GM12878 (cell line): ENCODE data around the gene CMTM3. TPM values are rescaled to one million over a fixed set of nuclear protein-coding genes. Genes with fewer than 3 reads are reported as not detected.

Experiments
- ATAC-seq: fragments of 200-7000 bp; cut with Tn5 transposase; 3 replicates; pipeline ENCODE4 v1.9.1; 2020; ENCODE audit warnings: mild to moderate bottlenecking, moderate library complexity
- BruUV-seq: library from RNA; stranded (reverse); fragments of 400-500 nt; replicated peaks from 2 replicates; lab custom pipeline; 2021; lab: Mats Ljungman, UMichigan
- CTCF ChIA-PET: fragments of 300-600 bp; sonication (Branson Sonifier 250); formaldehyde crosslinking; extraction: SDS; loops from one replicate; lab custom pipeline; 2021; ENCODE audit warnings: inconsistent platforms; lab: Yijun Ruan, JAX
- POLR2A ChIA-PET: fragments of 350-600 bp; formaldehyde crosslinking; extraction: SDS; loops from one replicate; lab custom pipeline; 2021; ENCODE audit warnings: inconsistent platforms; lab: Charles Lee
- RAD21 ChIA-PET: fragments of 300-600 bp; sonication (Branson Sonifier 250); formaldehyde crosslinking; loops from one replicate; lab custom pipeline; 2023; ENCODE audit warnings: antibody characterized with exemption; ENCODE audit not compliant: unreplicated experiment; lab: Charles Lee
- SMC1A ChIA-PET: fragments of 300-600 bp; sonication (Branson Sonifier 250); formaldehyde crosslinking; loops from one replicate; lab custom pipeline; 2023; ENCODE audit not compliant: unreplicated experiment, uncharacterized antibody; lab: Charles Lee
- DNase-seq: peaks from one replicate; pipeline ENCODE4 v3.0.0-alpha.2; 2011; ENCODE audit warnings: low read depth, low spot score
- FAIRE-seq: peaks from 3 replicates; lab custom pipeline; 2011; peaks lifted over from hg19 to GRCh38; lab: Jason Lieb, UNC
- H2AFZ ChIP-seq: 2 replicates; pipeline ENCODE4 v1.6.0; 2011; ENCODE audit warnings: low read depth, low read length, control low read depth; ENCODE audit not compliant: control insufficient read depth
- H3K27ac ChIP-seq: 2 replicates; pipeline ENCODE4 v1.5.1; 2011; ENCODE audit warnings: control low read depth; ENCODE audit not compliant: control insufficient read depth, insufficient read depth
- H3K27me3 ChIP-seq, 2 experiments: replicated peaks in 1 of 2; 2 replicates each; pipeline versions ENCODE4 v1.6.0 to v1.6.1; 2011; ENCODE audit warnings: low read length in 1 of 2; ENCODE audit not compliant: control insufficient read depth in 2 of 2, insufficient read depth in 2 of 2
- H3K36me3 ChIP-seq, 2 experiments: 2 replicates each; pipeline ENCODE4 v1.5.1; 2011; ENCODE audit warnings: low read length in 1 of 2; ENCODE audit not compliant: control insufficient read depth in 2 of 2, insufficient read depth in 2 of 2
- H3K4me1 ChIP-seq: 2 replicates; pipeline ENCODE4 v1.6.1; 2011; ENCODE audit warnings: mild to moderate bottlenecking, low read length, moderate library complexity, mixed read lengths; ENCODE audit not compliant: control insufficient read depth, insufficient read depth
- H3K4me2 ChIP-seq: 2 replicates; pipeline ENCODE4 v1.6.0; 2011; ENCODE audit warnings: control low read depth; ENCODE audit not compliant: control insufficient read depth, insufficient read depth
- H3K4me3 ChIP-seq: fragments of 200-600 bp; sonication (generic); 2 replicates; pipeline ENCODE4 v1.5.1; 2016
- H3K79me2 ChIP-seq: 2 replicates; pipeline ENCODE4 v1.6.0; 2011; ENCODE audit warnings: low read length; ENCODE audit not compliant: control insufficient read depth, insufficient read depth
- H3K9ac ChIP-seq: 2 replicates; pipeline ENCODE4 v1.8.0; 2011; ENCODE audit warnings: low read length, control low read depth, mixed read lengths; ENCODE audit not compliant: control insufficient read depth, insufficient read depth
- H3K9me3 ChIP-seq: replicated peaks from 3 replicates; pipeline ENCODE4 v1.5.1; 2011; ENCODE audit warnings: mild to moderate bottlenecking, low read length; ENCODE audit not compliant: control insufficient read depth, insufficient read depth
- H4K20me1 ChIP-seq: 2 replicates; pipeline ENCODE4 v1.6.0; 2011; ENCODE audit not compliant: control insufficient read depth, insufficient read depth
- CEBPZ ChIP-seq: fragments of 150-350 bp; IDR thresholded peaks from 2 replicates; pipeline ENCODE4 v1.6.1; 2016; ENCODE audit warnings: low read depth, low read length
- HDAC2 ChIP-seq: fragments of 200-600 bp; sonication (generic); IDR thresholded peaks from 2 replicates; pipeline ENCODE4 v1.6.1; 2017
- LARP7 ChIP-seq: fragments of 450-650 bp; IDR thresholded peaks from 2 replicates; pipeline ENCODE4 v1.6.1; 2017; ENCODE audit warnings: mild to moderate bottlenecking
- MEF2A ChIP-seq: IDR thresholded peaks from 2 replicates; pipeline ENCODE4 v1.6.1; 2011; ENCODE audit warnings: low read depth, mild to moderate bottlenecking, low read length, moderate library complexity; ENCODE audit not compliant: insufficient read depth
- NKRF ChIP-seq: fragments of 450-650 bp; conservative IDR thresholded peaks from 2 replicates; pipeline ENCODE4 v1.6.1; 2017; ENCODE audit warnings: mild to moderate bottlenecking, moderate library complexity
- RAD21 ChIP-seq: IDR thresholded peaks from 2 replicates; pipeline ENCODE4 v1.6.1; 2011; ENCODE audit warnings: mild to moderate bottlenecking, low read depth, low read length, moderate library complexity; ENCODE audit not compliant: insufficient read depth
- WGBS: methylation state at CpG from one replicate; pipeline ENCODE4 v1.1.6; 2016; ENCODE audit warnings: low lambda C conversion rate; ENCODE audit not compliant: insufficient replicate concordance, insufficient coverage; ENCODE audit errors: missing lambda C conversion rate; 5-methylcytosine and 5-hydroxymethylcytosine counted together
- in situ Hi-C: fragments of 300-500 bp; cut with MboI; formaldehyde crosslinking; loops from 9 replicates; pipeline ENCODE4 v1.14.3; 2018; ENCODE audit warnings: mixed read lengths
- intact Hi-C: fragments of 100-400 bp; cut with micrococcal nuclease; formaldehyde crosslinking; loops from one replicate; pipeline ENCODE4 v1.14.2; 2022; ENCODE audit not compliant: unreplicated experiment
- polyA plus RNA-seq, 11 experiments: library from polyadenylated mRNA; depleted of rRNA in 4 of 11; unstranded in 6 of 11; stranded (reverse) in 5 of 11; fragments of >200 nt; fragmentation: Nextera tagmentation in 4 of 11; fragmentation: Illumina TruSeq in 1 of 11; extraction: Ambion mirVana in 4 of 11; extraction: Trizol in 1 of 11; gene quantifications; 1 replicate in 1 of 11; 2 replicates in 10 of 11; pipeline versions ENCODE4 v1.2.1 to v1.2.3, GENCODE V29; 2011 to 2016; ENCODE audit warnings: inconsistent platforms in 2 of 11, missing spikeins in 2 of 11, low read depth in 1 of 11
- total RNA-seq, 4 experiments: library from RNA; depleted of rRNA in 3 of 4; stranded (reverse); fragments of >200 nt in 3 of 4; fragmentation: Illumina TruSeq in 1 of 4; extraction: Trizol in 1 of 4; gene quantifications; 2 replicates each; pipeline versions ENCODE4 v1.2.1 to v1.2.3, GENCODE V29; 2013 to 2021
- TF ChIP-seq, protein P1 (sequence below): fragments of 450-650 bp; IDR thresholded peaks from 2 replicates; pipeline ENCODE4 v1.6.1; 2016; ENCODE audit warnings: mild to moderate bottlenecking

Gene CMTM3
- total and polyA plus RNA-seq, 10 of the 15 experiments (the other 5 are each of a cell fraction or from before 2014, with no cell fraction given) = 5.4 to 47.4 (median 28.6) TPM

DNA sequence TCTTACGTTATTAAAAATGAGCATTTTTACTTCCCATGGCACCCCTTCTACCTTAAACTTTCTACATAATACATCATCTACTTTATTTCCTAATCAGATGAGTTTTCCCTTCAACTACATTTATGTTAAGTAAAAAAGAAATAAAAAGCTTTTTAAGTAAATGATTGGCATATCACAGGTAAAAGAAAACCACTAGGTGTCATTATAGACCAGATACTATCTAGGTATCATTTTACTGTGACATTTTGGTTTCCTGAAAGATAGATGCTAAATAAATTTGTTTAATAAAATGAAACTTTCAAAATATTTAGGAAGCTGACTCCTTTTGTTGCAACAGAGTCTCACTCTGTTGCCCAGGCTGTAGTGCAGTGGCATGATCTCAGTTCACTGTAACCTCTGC is 42.1 kb upstream of the CMTM3 start:
- in situ Hi-C loops = no loop called here
- ATAC-seq = peak; percentile 19; the same call in 1 of the 3 replicates
- Histone ChIP-seq H3K36me3 (peaks cover 2 to 4% of the 10 kb centered on the region in 2 experiments; a peak in 2 of 4 replicates), H3K9ac (no peak overlapping the region), H2AFZ (no peak overlapping the region), H3K79me2 (no peaks in the 10 kb centered on the region), H3K27ac (no peak overlapping the region), H3K9me3 (no peaks in the 10 kb centered on the region), H4K20me1 (no peaks in the 10 kb centered on the region), H3K27me3 (no peaks in the 10 kb centered on the region), H3K4me2 (no peak overlapping the region), H3K4me3 (no peak overlapping the region), H3K4me1 (no peaks in the 10 kb centered on the region)
- FAIRE-seq = no peak
- 95% methylated on average over 1 of the region's 1 CpG for WGBS
- BruUV-seq = no TSS peak
- POLR2A ChIA-PET = interaction anchor here (1.2 to 3.8 kb wide), 3 partner anchors 10 to 45 kb away, joined by 3 to 24 read pairs (median 4); partner anchors contain the start of genes CKLF and TK2
- no peak for DNase-seq
- intact Hi-C loops = no loop called here
- RAD21 ChIA-PET = interaction anchor here (0.7 to 3.5 kb wide), 20 partner anchors 10 to 189 kb away, joined by 3 to 27 read pairs (median 4); partner anchors contain the start of genes CKLF, CMTM3 and DYNC1LI2
- peak; percentile 32 for TF ChIP-seq RAD21
- no peak for TF ChIP-seq HDAC2
- no peak for TF ChIP-seq MEF2A
- TF ChIP-seq, protein P1, sequence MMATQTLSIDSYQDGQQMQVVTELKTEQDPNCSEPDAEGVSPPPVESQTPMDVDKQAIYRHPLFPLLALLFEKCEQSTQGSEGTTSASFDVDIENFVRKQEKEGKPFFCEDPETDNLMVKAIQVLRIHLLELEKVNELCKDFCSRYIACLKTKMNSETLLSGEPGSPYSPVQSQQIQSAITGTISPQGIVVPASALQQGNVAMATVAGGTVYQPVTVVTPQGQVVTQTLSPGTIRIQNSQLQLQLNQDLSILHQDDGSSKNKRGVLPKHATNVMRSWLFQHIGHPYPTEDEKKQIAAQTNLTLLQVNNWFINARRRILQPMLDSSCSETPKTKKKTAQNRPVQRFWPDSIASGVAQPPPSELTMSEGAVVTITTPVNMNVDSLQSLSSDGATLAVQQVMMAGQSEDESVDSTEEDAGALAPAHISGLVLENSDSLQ = peak; percentile 69
- CTCF ChIA-PET = interaction anchor here (0.7 to 4.6 kb wide), 29 partner anchors 9 to 306 kb away, joined by 3 to 47 read pairs (median 4); partner anchors contain the start of genes CKLF, NAE1 and TK2
- SMC1A ChIA-PET = interaction anchor here (0.8 to 3.9 kb wide), 19 partner anchors 9 to 305 kb away, joined by 3 to 25 read pairs (median 6); partner anchors contain the start of gene CKLF

- ChIA-PET RAD21 (interaction anchor here (0.7 to 3.5 kb wide), 18 partner anchors 11 to 188 kb away, joined by 3 to 27 read pairs (median 4); partner anchors contain the start of genes CKLF, CMTM3 and DYNC1LI2), CTCF (interaction anchor here (0.7 to 4.6 kb wide), 30 partner anchors 9 to 305 kb away, joined by 3 to 47 read pairs (median 4); partner anchors contain the start of genes CKLF, CMTM3, NAE1 and TK2), SMC1A (interaction anchor here (0.8 to 3.9 kb wide), 27 partner anchors 8 to 305 kb away, joined by 3 to 25 read pairs (median 5); partner anchors contain the start of gene CKLF), POLR2A (interaction anchor here (0.5 to 3.8 kb wide), 9 partner anchors 9 to 82 kb away, joined by 3 to 24 read pairs (median 4); partner anchors contain the start of genes CKLF and TK2)
- no peak overlapping the region for H2AFZ ChIP-seq
- H3K4me1 ChIP-seq = no peaks in the 10 kb centered on the region
- no peak overlapping the region for H3K4me3 ChIP-seq
- ATAC-seq (no peak), FAIRE-seq (no peak), DNase-seq (no peak)
- intact Hi-C loops (no loop called here), in situ Hi-C loops (no loop called here)
- no peak overlapping the region for H3K9ac ChIP-seq
- no peaks in the 10 kb centered on the region for H3K27me3 ChIP-seq
- BruUV-seq = no TSS peak
- no peaks in the 10 kb centered on the region for H4K20me1 ChIP-seq
- H3K9me3 ChIP-seq = no peaks in the 10 kb centered on the region
- H3K27ac ChIP-seq = no peak overlapping the region
- peaks cover 2 to 4% of the 10 kb centered on the region in 2 experiments; a peak in 2 of 4 replicates for H3K36me3 ChIP-seq
- H3K79me2 ChIP-seq = no peaks in the 10 kb centered on the region
- H3K4me2 ChIP-seq = no peak overlapping the region
- WGBS = 97% methylated on average over 2 of the region's 2 CpGs
- TF ChIP-seq LARP7 (no peak), NKRF (no peak), CEBPZ (no peak)
Observed at GRCh38 chr16:66562986-66563385, 41.5 kb upstream of the CMTM3 start.
